Brain pericyte (primary cell): Measurements from ENCODE around the gene GART.

ENCODE experiments used
- DNase-seq: peaks from one replicate; pipeline ENCODE4 v3.0.0-alpha.2; 2012; ENCODE audit warnings: low read depth, low spot score

Gene GART

DNA sequence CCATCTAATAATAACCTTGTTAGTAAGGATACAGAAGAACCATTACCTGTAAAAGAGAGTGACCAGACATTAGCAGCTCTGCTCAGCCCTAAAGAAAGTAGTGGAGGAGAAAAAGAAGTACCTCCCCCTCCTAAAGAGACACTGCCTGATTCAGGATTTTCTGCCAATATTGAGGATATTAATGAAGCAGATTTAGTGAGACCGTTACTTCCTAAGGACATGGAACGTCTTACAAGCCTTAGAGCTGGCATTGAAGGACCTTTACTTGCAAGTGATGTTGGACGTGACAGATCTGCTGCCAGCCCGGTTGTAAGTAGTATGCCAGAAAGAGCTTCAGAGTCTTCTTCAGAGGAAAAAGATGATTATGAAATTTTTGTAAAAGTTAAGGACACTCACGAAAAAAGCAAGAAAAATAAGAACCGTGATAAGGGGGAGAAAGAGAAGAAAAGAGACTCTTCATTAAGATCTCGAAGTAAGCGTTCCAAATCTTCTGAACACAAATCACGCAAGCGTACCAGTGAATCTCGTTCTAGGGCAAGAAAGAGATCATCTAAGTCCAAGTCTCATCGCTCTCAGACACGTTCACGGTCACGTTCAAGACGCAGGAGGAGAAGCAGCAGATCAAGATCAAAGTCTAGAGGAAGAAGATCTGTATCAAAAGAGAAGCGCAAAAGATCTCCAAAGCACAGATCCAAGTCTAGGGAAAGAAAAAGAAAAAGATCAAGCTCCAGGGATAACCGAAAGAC is 12.5 kb upstream of the GART start:
- no peak for DNase-seq

DNA sequence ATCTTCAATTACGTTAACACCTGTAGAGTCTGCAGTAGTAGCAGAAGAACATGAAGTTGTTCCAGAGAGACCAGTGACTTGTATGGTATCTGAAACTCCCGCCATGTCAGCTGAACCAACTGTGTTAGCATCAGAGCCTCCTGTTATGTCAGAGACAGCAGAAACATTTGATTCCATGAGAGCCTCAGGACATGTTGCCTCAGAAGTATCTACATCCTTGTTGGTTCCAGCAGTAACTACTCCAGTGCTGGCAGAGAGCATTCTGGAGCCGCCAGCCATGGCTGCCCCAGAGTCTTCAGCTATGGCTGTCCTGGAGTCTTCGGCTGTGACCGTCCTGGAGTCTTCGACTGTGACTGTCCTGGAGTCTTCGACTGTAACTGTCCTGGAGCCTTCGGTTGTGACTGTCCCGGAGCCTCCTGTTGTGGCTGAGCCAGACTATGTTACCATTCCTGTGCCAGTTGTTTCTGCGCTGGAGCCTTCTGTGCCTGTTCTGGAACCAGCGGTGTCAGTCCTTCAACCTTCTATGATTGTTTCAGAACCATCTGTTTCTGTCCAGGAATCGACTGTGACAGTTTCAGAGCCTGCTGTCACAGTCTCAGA is 11.2 kb upstream of the GART start:
- no peak for DNase-seq

DNA sequence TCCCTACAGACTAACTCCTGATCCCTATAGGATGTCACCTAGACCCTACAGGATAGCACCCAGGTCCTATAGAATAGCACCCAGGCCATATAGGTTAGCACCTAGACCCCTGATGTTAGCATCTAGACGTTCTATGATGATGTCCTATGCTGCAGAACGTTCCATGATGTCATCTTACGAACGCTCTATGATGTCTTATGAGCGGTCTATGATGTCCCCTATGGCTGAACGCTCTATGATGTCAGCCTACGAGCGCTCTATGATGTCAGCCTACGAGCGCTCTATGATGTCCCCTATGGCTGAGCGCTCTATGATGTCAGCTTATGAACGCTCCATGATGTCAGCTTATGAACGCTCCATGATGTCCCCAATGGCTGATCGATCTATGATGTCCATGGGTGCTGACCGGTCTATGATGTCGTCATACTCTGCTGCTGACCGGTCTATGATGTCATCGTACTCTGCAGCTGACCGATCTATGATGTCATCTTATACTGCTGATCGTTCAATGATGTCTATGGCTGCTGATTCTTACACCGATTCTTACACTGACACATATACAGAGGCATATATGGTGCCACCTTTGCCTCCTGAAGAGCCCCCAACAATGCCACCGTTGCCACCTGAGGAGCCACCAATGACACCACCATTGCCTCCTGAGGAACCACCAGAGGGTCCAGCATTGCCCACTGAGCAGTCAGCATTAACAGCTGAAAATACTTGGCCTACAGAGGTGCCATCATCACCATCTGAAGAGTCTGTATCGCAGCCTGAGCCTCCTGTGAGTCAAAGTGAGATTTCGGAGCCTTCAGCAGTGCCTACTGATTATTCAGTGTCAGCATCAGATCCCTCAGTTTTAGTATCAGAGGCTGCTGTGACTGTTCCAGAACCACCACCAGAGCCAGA is 10.4 kb upstream of the GART start:
- DNase-seq: no peak

DNA sequence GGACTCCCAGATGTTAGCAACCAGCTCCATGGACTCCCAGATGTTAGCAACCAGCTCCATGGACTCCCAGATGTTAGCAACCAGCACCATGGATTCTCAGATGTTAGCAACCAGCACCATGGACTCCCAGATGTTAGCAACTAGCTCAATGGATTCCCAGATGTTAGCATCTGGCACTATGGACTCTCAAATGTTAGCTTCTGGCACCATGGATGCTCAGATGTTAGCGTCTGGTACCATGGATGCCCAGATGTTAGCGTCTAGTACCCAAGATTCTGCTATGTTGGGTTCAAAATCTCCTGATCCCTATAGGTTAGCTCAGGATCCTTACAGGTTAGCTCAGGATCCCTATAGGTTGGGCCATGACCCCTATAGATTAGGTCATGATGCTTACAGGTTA is 9.7 kb upstream of the GART start:
- no peak for DNase-seq

DNA sequence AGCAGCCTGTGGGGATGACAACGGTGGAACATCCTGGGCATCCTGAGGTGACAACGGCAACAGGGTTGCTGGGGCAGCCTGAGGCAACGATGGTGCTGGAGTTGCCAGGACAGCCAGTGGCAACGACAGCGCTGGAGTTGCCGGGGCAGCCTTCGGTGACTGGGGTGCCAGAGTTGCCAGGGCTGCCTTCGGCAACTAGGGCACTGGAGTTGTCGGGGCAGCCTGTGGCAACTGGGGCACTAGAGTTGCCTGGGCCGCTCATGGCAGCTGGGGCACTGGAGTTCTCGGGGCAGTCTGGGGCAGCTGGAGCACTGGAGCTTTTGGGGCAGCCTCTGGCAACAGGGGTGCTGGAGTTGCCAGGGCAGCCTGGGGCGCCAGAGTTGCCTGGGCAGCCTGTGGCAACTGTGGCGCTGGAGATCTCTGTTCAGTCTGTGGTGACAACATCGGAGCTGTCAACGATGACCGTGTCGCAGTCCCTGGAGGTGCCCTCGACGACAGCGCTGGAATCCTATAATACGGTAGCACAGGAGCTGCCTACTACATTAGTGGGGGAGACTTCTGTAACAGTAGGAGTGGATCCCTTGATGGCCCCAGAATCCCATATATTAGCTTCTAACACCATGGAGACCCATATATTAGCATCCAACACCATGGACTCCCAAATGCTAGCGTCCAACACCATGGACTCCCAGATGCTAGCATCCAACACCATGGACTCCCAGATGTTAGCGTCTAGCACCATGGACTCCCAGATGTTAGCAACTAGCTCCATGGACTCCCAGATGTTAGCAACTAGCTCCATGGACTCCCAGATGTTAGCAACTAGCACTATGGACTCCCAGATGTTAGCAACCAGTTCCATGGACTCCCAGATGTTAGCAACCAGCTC is 9.1 kb upstream of the GART start:
- no peak for DNase-seq

DNA sequence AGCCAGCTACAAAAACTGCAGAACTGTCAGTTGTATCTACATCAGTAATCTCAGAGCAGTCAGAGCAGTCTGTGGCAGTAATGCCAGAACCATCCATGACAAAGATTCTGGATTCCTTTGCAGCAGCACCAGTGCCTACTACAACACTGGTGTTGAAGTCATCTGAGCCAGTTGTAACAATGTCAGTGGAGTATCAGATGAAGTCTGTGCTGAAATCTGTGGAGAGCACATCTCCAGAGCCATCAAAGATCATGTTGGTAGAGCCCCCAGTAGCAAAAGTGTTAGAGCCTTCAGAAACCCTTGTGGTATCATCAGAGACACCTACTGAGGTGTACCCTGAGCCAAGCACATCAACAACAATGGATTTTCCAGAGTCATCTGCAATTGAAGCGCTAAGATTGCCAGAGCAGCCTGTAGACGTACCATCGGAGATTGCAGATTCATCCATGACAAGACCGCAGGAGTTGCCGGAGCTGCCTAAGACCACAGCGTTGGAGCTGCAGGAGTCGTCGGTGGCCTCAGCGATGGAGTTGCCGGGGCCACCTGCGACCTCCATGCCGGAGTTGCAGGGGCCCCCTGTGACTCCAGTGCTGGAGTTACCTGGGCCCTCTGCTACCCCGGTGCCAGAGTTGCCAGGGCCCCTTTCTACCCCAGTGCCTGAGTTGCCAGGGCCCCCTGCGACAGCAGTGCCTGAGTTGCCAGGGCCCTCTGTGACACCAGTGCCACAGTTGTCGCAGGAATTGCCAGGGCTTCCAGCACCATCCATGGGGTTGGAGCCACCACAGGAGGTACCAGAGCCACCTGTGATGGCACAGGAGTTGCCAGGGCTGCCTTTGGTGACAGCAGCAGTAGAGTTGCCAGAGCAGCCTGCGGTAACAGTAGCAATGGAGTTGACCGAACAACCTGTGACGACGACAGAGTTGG is 8.2 kb upstream of the GART start:
- no peak for DNase-seq

DNA sequence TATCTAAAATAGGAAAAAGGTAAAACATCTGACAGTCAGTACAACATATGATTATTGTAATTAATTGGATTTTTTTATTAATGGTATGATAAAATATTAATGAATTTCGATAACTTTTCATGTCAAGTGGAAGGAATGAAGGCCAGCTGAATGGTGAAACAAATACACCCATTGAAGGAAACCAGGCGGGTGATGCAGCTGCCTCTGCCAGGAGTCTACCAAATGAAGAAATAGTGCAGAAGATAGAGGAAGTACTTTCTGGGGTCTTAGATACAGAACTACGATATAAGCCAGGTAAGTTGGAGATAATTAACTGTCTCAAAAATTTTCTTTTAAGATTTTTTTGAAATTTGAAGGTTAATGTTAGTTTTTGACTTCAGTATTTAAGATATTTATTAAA is 4.2 kb upstream of the GART start:
- no peak for DNase-seq

DNA sequence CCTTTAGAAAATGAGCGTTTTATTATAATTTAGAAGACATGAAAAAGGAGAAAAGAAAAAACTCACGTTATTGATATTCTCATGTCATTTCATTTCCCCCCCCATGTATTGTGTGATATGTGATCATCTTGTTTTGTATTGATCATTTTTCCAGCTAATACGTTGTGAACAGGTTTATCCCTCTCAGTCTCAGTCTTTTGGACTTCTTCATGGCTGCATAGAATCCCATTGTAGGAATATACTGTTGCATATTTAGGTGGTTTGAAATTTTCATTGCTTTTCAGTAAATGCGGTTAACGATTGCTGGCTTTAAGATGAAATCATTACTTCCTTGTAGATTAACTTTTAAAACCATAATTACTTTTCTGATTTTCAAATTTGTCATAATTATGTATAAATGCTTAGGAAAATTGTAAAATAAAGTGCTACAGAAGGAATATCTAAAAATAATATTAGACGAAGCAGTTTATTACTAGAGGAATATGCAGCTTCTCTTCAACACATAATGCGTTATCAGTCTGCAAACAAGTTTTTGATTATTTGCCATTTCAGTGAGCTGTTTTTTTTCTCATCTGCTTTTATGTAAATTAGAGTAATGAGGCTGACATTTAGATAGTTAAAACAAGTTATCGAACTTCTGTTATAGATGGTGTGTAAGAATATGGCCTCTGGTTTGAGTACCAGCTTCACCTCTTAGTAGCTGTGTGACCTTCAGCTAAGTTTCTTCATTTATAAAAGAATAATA is 2.7 kb upstream of the GART start:
- no peak for DNase-seq

DNA sequence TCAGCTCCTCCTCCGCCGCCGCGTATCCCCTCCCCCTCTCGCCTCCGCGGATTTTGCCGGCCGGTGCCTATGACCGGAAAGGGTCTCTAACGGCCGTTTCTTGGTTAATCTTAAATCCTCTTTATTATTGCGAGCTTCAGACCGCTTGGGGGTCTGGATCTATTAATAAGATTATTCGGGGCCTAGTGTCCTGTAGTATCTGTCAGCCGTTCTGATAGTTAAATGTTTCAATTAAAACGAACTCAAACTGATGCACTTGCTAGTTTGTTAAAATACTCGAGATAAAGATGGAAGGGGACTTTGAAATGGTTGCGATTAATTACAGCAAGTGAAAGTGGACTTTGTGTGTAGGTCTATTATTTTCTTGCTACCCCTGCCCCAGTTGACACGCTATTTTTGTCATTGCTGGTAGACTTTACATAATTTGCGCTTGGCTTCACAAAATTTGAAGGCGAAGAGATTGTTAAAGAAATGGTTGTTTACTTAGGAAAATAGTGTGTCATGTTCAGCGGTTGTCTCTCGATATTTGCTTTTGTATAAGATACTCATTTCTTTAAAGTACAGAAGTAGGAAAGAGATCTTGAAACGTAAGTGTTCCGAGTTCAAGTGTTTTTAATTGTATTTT is 1.7 kb upstream of the GART start:
- DNase-seq: no peak

DNA sequence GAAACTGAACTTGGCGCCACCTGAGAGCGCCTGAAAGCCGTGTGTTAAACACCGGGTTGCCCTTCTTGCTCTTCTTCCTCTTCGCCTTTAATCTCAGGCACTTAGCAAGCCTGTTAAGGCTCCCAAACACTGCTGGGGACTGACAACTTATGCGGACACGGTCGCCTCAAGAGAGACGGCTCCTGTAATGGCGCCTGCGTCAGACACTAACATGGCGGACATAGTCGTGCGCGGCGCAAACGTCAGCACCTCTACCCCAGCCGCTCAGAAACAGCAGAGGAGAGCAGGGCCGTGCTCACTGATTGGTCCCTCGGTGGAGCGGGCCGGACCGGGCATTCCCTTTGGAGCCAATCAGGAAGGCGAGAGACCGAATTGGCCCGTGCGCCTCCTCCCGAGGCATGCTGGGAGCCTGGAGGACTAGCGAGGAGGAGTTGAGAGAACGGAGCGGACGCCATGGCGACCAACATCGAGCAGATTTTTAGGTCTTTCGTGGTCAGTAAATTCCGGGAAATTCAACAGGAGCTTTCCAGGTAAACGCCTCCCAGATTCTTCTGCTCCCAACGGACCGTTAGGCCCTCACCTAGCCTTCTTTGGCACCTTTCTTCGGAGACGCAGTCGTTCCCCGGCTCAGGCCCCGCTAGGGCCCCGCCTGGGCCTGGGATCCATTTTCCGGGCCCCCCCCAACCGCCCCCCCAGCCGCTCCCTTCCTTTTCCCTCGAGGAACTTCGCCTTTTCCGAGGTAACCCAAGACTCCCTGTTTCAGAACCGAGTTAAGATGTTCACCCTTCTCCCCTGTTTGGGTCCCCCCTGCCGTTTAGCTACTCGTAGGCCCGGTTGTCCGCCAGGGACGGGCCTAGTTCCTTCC is 955 bp upstream of the GART start, which contains the start of gene SON:
TSS of gene SON (plus strand) at position 399 of the 865 bp plus-strand sequence. CDS start at position 454, 55 bp downstream.
- peak; percentile 97 for DNase-seq

DNA sequence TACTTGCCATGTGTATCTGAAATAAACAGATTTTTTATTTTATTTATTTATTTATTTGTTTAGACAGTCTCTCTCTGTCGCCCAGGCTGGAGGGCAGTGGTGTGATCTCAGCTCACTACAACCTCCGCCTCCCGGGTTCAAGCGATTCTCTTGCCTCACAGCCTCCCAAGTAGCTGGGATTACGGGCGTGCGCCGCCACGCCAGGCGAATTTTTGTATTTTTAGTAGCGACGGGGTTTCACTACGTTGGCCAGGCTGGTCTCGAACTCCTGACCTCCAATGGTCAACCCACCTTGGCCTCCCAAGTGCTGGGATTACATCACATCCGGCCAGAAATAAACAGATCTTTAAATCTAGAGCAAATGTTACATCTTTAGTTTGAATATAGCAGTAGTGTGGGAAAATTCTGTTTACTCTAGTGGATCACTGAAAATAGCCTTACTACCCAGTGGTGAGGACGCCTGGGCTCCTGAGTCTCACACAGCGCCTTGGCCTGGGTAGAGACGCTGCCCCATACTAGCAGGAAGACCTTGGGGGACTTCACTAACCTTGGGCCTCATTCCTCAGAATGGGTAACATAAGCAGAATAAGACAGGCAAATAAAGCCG is 709 bp downstream of the GART start:
- no peak for DNase-seq

DNA sequence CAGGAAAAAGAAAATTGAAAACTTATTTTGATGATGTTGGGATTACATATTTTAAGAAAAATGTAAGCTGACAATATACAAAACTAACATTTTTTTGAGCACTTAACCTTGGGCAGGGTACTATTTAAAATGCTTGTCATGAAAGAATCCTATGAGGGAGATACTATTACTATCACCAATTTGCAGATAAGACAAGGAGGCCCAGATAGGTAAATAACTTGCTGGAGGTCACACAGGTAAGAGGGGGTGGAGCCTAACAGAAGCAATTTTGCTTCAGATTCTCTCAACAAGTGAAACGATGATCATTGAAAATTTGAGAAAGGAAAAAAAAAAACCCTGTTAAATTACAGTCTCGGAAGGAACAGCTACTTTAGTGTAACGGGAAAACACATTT is 1.2 kb downstream of the GART start:
- DNase-seq: no peak

DNA sequence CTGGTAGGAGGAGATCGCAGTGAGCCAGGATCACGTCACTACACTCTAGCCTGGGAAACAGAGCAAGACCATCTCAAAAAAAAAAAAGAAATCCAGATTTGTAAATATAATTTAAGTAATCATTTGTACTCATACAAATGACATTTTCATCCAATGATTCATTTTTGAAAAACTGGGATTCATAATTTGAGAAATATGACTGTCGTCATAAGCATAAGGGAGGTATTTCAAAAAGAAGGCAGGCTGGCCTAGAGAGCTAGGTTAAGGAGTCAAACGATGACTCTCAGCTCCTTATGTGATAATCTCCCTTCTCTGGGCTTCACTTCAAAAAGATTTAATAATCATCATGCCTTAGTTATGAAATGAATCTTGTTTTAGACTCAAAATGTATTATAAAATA is 2.3 kb downstream of the GART start:
- DNase-seq: no peak

DNA sequence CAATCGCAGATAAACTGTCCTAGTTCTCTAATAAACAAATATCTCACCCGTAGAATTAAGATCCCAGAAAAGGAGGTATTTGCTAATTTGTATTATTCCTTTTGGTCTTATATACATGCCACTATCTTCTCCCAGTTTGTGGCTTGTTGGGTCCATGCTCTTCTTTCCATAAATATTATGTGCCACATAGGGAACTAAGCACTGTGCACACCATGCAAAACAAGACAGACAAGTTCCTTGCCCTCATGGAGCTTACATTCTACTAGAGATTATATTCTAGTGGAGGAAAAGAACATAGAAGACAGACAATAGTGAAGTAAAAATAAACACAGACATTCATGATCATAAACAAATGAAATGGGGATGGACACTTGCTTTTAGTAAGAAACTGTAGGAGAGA is 4.7 kb downstream of the GART start:
- no peak for DNase-seq

DNA sequence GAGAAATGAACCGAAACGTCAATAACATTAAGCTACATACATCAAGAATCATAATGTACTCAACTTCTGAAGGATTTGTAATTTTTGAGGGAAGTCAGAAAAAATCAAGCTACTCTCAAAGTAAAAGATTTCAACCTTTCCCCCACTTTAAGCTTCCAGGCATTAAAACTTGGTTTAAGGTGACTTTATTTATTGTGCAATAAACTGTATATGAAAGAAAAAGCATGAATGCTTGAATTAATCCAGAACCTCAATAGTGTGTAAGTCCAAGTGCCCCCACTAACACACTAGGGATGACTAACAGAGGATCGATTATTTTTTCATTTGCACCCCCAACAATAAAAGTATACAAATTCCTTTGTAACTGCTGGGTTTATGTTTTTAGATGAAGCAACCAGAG is 10.9 kb downstream of the GART start:
- DNase-seq: no peak

DNA sequence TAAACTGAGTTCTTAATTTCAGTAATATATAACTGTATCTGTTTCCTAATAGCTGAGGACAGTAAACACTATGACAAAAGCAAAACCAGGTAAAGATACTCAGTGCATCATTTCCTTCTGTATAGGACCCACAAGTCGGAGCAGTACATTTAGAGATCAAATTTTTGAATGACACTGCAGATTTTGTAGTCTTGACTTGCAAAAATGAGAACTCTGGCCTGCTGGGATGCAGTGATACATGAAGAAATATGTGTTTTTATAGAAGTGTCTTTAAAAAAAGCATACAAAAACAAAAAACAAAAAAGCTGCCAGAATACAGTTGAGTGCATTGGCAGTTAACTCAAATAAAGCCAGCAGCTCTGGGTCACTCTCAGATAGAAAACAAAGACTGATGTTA is 19.0 kb downstream of the GART start:
- no peak for DNase-seq

DNA sequence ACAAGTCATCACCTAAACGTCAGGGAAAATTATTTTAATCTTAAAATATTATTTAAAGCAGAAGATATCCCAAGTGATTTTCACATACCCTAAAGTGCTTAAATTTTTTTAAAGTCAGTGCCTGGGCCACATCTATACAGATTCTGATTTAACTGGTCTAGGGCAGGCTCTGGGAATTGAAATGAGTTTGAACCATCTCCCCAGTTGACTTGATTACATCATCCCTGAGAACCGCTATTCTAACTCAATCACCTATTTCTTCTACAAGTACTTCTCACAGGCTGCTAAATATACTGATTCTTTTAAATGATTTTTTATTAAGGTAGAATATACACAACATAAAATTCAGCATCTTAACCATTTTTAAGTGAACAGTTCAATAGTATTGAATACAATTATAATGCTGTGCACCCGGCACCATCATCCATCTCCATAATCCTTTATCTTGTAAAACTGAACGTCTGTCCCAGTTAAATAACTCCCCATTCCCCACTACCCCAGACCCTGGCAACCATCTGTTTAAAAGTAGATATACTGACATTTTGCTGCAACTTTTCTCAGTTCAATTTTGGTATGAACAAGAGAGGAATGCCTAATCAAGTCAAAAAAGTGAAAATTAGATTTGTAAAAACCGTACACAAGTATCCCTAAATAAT is 19.5 kb downstream of the GART start:
- DNase-seq: no peak
